Thoracic aorta (tissue), 2 donors: ENCODE measurements around the gene RPS28. TPM values are rescaled to one million over a fixed set of nuclear protein-coding genes. Genes with fewer than 3 reads are reported as not detected.
"Not testable (repeated sequence)": the region's sequence is repeated elsewhere in the genome, so short reads cannot be mapped to it uniquely, and the experiment has no call there.

Experiments
- ATAC-seq: fragments of 150-250 bp; one replicate; pipeline ENCODE4 v1.8.0; 2017; ENCODE audit warnings: low read depth; ENCODE audit not compliant: insufficient number of reproducible peaks, low FRiP score
- DNase-seq: peaks from one replicate; pipeline ENCODE4 v3.0.0-alpha.2; 2020; ENCODE audit warnings: low spot score
- H3K27ac ChIP-seq, 2 donors: fragments of 200-600 bp; sonication (generic); 1 replicate in 1 of 2; 2 replicates in 1 of 2; pipeline ENCODE4 v1.5.1; 2016; ENCODE audit warnings: mild to moderate bottlenecking in 2 of 2, moderate library complexity in 2 of 2
- H3K27me3 ChIP-seq: fragments of 200-600 bp; sonication (generic); replicated peaks from 2 replicates; pipeline ENCODE4 v1.6.0; 2016; ENCODE audit warnings: mild to moderate bottlenecking; ENCODE audit not compliant: insufficient read depth
- H3K36me3 ChIP-seq: fragments of 200-600 bp; sonication (generic); one replicate; pipeline ENCODE4 v1.5.1; 2016
- H3K4me1 ChIP-seq, 2 donors: fragments of 200-600 bp; sonication (generic); 1 replicate in 1 of 2; 2 replicates in 1 of 2; pipeline versions ENCODE4 v1.5.1 to v1.6.0; 2016; ENCODE audit warnings: low read depth in 2 of 2, mild to moderate bottlenecking in 1 of 2; ENCODE audit not compliant: control insufficient read depth in 1 of 2
- H3K4me3 ChIP-seq: fragments of 200-600 bp; sonication (generic); 2 replicates; pipeline ENCODE4 v1.5.1; 2016; ENCODE audit warnings: mild to moderate bottlenecking
- H3K9me3 ChIP-seq: fragments of 200-600 bp; sonication (generic); 2 replicates; pipeline ENCODE4 v1.5.1; 2016
- CTCF ChIP-seq: fragments of 200-600 bp; sonication (generic); IDR thresholded peaks from one replicate; pipeline ENCODE4 v1.5.1; 2019; ENCODE audit warnings: antibody characterized with exemption
- total RNA-seq, 2 donors: library from RNA; depleted of rRNA; stranded (reverse); fragments of >200 nt; gene quantifications; one replicate each; pipeline versions ENCODE4 v1.1.0 to v1.2.3, GENCODE V29; 2016

Gene RPS28
- 100 to 1,000 TPM; 146 to 179 TPM for total RNA-seq

DNA sequence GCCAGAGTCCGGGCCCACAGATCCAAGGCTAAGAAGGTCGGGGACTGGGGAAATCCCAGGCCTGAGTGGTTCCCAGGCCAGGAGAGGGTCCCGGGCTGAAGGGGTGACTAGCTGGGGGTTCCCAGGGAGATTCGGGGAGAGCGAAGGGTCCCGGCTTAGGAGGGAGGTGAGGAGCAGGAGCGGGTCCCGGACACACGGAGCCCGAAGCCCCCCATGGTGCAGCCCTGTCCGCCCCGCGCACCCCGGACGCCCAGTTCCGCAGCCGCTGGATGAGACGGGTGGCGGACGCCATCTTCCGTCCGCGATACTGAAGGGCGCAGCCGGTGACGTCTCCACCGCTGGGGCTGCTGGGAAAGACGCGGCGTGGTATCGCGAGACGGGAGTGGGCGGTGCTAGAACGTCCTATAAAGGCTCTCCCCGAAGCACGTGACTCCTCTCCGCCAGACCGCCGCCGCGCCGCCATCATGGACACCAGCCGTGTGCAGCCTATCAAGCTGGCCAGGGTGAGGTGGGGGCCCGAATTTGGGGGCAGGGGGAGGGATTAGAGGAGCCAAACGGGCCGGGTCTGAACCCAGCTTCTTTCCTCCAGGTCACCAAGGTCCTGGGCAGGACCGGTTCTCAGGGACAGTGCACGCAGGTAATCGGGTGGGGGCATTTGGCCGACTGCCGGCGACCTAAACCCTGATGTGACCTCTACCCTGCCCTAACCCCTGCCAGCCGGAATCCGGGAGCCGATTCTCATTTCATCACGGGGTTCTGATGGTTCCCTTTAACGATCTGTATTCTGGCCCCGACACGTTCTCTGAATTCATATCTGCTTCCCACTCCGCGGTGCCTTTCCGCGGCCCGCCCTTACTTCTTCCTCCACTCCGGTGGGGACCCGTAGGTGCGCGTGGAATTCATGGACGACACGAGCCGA, at the start of gene RPS28, which contains the start of gene NDUFA7:
Gene RPS28 (plus strand): TSS at position 430 of the 919 bp plus-strand sequence. CDS start 35 bp downstream, at position 465.
Gene NDUFA7 (minus strand): TSS at position 309 of the 919 bp plus-strand sequence. CDS start 17 bp downstream, at position 292.
- Histone ChIP-seq H3K27me3 (no peaks in the 10 kb centered on the region), H3K9me3 (no peaks in the 10 kb centered on the region), H3K4me3 (peak within 1 kb of the TSS; percentile 91), H3K27ac (peak within 1 kb of the TSS; percentile 76 to 79), H3K4me1 (peaks cover 22 to 26% of the 10 kb centered on the region in 2 donors), H3K36me3 (peaks cover 14% of the 10 kb centered on the region)
- no peak for TF ChIP-seq CTCF
- DNase-seq (peak; percentile 80), ATAC-seq (peak; percentile 90)

DNA sequence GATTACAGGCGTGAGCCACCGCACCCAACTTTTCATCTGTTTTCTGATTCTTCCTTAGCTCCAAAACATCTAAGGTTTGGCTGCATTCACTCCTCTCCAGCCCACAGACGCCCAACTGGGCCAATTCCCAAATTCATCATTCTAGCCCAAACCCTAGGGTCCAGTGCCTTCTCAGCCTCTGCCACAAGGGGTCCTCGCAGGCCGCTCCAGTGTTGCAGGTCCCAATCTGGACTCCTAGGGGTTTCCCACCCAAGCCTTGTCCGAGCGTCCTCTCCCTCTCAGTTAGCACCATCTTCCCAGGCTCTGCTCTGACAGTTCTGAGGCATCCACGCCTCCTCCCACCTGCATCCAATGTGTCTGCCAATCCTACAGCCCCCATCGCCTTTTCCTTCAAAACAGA, 44.8 kb upstream of the RPS28 start:
- DNase-seq, H3K9me3 ChIP-seq, H3K27ac ChIP-seq, H3K36me3 ChIP-seq, H3K4me1 ChIP-seq, H3K27me3 ChIP-seq, ATAC-seq, H3K4me3 ChIP-seq: not testable (repeated sequence)

DNA sequence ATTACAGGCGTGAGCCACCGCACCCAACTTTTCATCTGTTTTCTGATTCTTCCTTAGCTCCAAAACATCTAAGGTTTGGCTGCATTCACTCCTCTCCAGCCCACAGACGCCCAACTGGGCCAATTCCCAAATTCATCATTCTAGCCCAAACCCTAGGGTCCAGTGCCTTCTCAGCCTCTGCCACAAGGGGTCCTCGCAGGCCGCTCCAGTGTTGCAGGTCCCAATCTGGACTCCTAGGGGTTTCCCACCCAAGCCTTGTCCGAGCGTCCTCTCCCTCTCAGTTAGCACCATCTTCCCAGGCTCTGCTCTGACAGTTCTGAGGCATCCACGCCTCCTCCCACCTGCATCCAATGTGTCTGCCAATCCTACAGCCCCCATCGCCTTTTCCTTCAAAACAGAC, 30.0 kb upstream of the RPS28 start:
- not testable (repeated sequence) for H3K27ac ChIP-seq, H3K4me3 ChIP-seq, H3K4me1 ChIP-seq, H3K36me3 ChIP-seq, H3K27me3 ChIP-seq, ATAC-seq, H3K9me3 ChIP-seq, DNase-seq

DNA sequence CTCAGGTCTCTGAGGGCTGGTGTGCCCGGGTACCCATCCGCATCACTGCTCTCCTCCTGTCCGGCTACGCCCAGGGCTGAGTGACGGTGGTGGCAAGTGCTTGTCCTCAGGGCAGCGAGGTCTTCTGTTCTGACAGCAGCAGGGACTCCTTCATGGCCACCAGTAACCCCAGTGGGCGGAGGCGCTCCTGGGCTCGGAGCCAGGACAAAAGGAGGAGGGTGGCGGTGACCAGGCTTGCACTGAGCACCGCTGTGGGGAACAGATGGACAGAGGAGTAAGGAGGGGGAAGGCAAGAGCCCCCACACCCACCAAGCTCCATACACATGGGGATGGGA, 19.0 kb upstream of the RPS28 start:
- H3K4me3 ChIP-seq, result no peak overlapping the region
- DNase-seq (no peak), ATAC-seq (no peak)
- TF ChIP-seq CTCF, result no peak
- H3K4me1 ChIP-seq, result peaks cover under 1 to 9% of the 10 kb centered on the region in 2 donors
- H3K27me3 ChIP-seq, result no peaks in the 10 kb centered on the region
- H3K36me3 ChIP-seq, result no peaks in the 10 kb centered on the region
- H3K27ac ChIP-seq, result no peak overlapping the region
- H3K9me3 ChIP-seq, result no peaks in the 10 kb centered on the region

DNA sequence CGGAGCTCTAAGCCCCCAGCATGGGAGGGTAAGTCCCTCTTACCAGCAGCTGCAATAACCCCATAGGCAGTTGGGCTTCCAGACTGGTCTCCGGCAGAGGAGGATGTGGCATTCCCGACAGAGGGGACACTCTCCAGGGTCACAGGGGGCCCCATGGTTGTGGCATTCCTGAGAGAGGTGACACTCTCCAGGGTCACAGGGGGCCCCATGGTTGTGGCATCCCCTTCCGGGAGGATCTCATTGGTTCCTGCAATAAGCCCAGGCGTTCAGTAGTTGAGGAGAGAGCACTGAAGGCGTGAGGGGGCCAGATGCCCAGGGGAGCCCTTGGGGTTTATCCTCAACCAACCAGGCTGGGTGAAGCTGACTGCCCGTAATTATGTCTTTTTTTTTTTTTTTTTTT, 18.6 kb upstream of the RPS28 start:
- H3K4me1 ChIP-seq, result peaks cover 5 to 13% of the 10 kb centered on the region in 2 donors
- TF ChIP-seq CTCF, result no peak
- H3K27ac ChIP-seq, result no peak overlapping the region
- no peaks in the 10 kb centered on the region for H3K9me3 ChIP-seq
- no peak overlapping the region for H3K4me3 ChIP-seq
- no peak for ATAC-seq
- no peaks in the 10 kb centered on the region for H3K27me3 ChIP-seq
- no peaks in the 10 kb centered on the region for H3K36me3 ChIP-seq
- DNase-seq, result no peak

DNA sequence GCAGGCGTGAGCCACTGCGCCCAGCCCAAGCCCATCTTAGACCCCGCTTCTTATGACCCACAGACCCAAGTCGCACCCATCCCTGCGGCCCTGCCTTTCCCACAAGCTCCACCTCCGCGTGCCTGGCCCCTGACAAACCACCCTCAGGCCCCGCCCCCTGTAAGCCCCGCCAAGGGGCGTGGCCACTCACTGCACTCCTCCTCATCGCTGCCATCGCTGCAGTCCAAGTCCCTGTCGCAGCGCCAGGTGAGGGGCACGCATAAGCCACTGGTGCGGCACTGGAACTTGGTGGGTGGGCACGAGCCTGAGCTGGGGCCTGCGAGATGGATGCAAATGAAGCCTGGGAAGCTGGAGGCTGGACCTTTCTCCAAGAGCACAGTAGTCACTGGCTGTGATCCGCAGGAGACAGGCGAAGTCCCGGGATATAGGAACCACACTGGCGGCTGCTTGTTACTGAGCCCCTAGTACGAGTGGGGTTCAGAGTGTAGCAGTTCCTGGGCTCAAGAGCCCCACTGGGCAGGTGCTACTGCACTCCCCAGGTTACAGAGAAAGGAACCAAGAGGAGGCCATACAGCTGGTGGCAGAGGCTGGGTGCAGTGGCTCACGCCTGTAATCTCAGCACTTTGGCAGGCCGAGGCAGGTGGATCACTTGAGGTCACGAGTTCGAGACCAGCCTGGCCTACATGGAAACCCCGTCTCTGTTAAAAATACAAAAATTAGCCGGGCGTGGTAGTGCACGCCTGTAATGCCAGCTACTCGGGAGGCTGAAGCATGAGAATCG, 16.3 kb upstream of the RPS28 start:
- no peak for ATAC-seq
- no peaks in the 10 kb centered on the region for H3K36me3 ChIP-seq
- no peak overlapping the region for H3K4me3 ChIP-seq
- TF ChIP-seq CTCF, result no peak
- no peaks in the 10 kb centered on the region for H3K27me3 ChIP-seq
- no peak overlapping the region for H3K27ac ChIP-seq
- H3K9me3 ChIP-seq, result no peaks in the 10 kb centered on the region
- H3K4me1 ChIP-seq, result peaks cover 14 to 27% of the 10 kb centered on the region in 2 donors
- DNase-seq, result no peak
